HepG2 (cell line): ENCODE data around the gene CCDC74B. TPM values are rescaled to one million over a fixed set of nuclear protein-coding genes. Genes with fewer than 3 reads are reported as not detected.

Source experiments
- AGO2 ChIP-seq: fragments of 200-400 bp; formaldehyde crosslinking; optimal IDR thresholded peaks from 2 replicates; pipeline ENCODE3; 2017; ENCODE audit warnings: mild to moderate bottlenecking, low read depth, low read length, moderate library complexity
- AHDC1 ChIP-seq: sonication (generic); formaldehyde crosslinking; IDR thresholded peaks from 2 replicates; pipeline ENCODE4 v1.5.1; 2020; ENCODE audit warnings: mild to moderate bottlenecking, missing genetic modification reagents, borderline replicate concordance
- ARNTL ChIP-seq: sonication (generic); formaldehyde crosslinking; IDR thresholded peaks from 2 replicates; pipeline ENCODE4 v1.4.0; 2020; ENCODE audit warnings: mild to moderate bottlenecking, missing genetic modification reagents
- FOXP1 ChIP-seq, 2 experiments: fragments of 450-650 bp in 1 of 2; IDR thresholded peaks; 2 replicates each; pipeline ENCODE4 v1.6.1; 2017 to 2018; ENCODE audit warnings: antibody characterized with exemption in 1 of 2
- KLF6 ChIP-seq: IDR thresholded peaks from 2 replicates; pipeline ENCODE4 v1.8.0; 2016; ENCODE audit warnings: missing biosample characterization, missing genetic modification reagents
- MZF1 ChIP-seq: sonication (generic); formaldehyde crosslinking; IDR thresholded peaks from 2 replicates; pipeline ENCODE4 v1.8.1; 2023; ENCODE audit warnings: mild to moderate bottlenecking, missing genetic modification reagents, borderline replicate concordance
- NCOR1 ChIP-seq: fragments of 200-600 bp; sonication (generic); IDR thresholded peaks from 2 replicates; pipeline ENCODE4 v1.7.0; 2017; ENCODE audit warnings: antibody characterized with exemption, low read length, borderline replicate concordance
- SAP130 ChIP-seq: IDR thresholded peaks from 2 replicates; pipeline ENCODE4 v1.6.1; 2016; ENCODE audit warnings: low read depth
- SIN3A ChIP-seq: IDR thresholded peaks from 2 replicates; pipeline ENCODE4 v1.6.1; 2011; ENCODE audit warnings: low read depth, mild to moderate bottlenecking, control low read depth, low read length, borderline replicate concordance
- SRF ChIP-seq: IDR thresholded peaks from 2 replicates; pipeline ENCODE4 v1.6.1; 2011; ENCODE audit warnings: mild to moderate bottlenecking, low read depth, low read length, moderate library complexity
- TAF1 ChIP-seq: sonication (generic); formaldehyde crosslinking; IDR thresholded peaks from 2 replicates; pipeline ENCODE4 v1.4.0; 2020; ENCODE audit warnings: missing genetic modification reagents
- TBL1XR1 ChIP-seq: fragments of 150-350 bp; IDR thresholded peaks from 2 replicates; pipeline ENCODE4 v1.6.1; 2014; ENCODE audit warnings: borderline replicate concordance, low read length; ENCODE audit not compliant: partially characterized antibody
- TFDP2 ChIP-seq: sonication (generic); formaldehyde crosslinking; IDR thresholded peaks from 2 replicates; pipeline ENCODE4 v1.4.0; 2020; ENCODE audit warnings: missing genetic modification reagents
- USF2 ChIP-seq, 2 experiments: sonication (generic) in 1 of 2; formaldehyde crosslinking in 1 of 2; IDR thresholded peaks; 2 replicates each; pipeline versions ENCODE4 v1.5.1 to v1.6.1; 2011 to 2020; ENCODE audit warnings: borderline replicate concordance in 1 of 2, low read depth in 1 of 2, low read length in 1 of 2, mild to moderate bottlenecking in 1 of 2, missing genetic modification reagents in 1 of 2, moderate library complexity in 1 of 2
- ZFP36L2 ChIP-seq: sonication (generic); formaldehyde crosslinking; IDR thresholded peaks from 2 replicates; pipeline ENCODE4 v1.4.0; 2020; ENCODE audit warnings: missing genetic modification reagents
- polyA plus RNA-seq, 8 experiments: library from polyadenylated mRNA; depleted of rRNA in 3 of 8; stranded (reverse) in 7 of 8; unstranded in 1 of 8; fragments of >200 nt; fragmentation: Illumina TruSeq in 4 of 8; extraction: Trizol in 4 of 8; gene quantifications; 2 replicates each; pipeline versions ENCODE4 v1.2.1 to v1.2.3, GENCODE V29; 2011 to 2016; ENCODE audit warnings: low read depth in 4 of 8, missing spikeins in 1 of 8, mixed read lengths in 1 of 8; ENCODE audit not compliant: insufficient read depth in 1 of 8
- total RNA-seq, 5 experiments: library from RNA; depleted of rRNA; stranded (reverse); fragments of >200 nt; fragmentation: Illumina TruSeq; extraction: Trizol; gene quantifications; 2 replicates each; pipeline ENCODE4 v1.2.3, GENCODE V29; 2016; ENCODE audit warnings: low read depth in 1 of 5
- TF ChIP-seq, protein P1 (sequence below): sonication (generic); formaldehyde crosslinking; IDR thresholded peaks from 2 replicates; pipeline ENCODE4 v1.4.0; 2020; ENCODE audit warnings: missing genetic modification reagents, borderline replicate concordance
- TF ChIP-seq, protein P2 (sequence below): sonication (generic); formaldehyde crosslinking; IDR thresholded peaks from 2 replicates; pipeline ENCODE4 v1.5.0; 2020; ENCODE audit warnings: missing genetic modification reagents, mild to moderate bottlenecking, borderline replicate concordance

The CCDC74B gene
- total and polyA plus RNA-seq, 2 of the 13 experiments (the other 11 are each of a cell fraction or from before 2014, with no cell fraction given): 0.07 to 0.11 TPM

DNA sequence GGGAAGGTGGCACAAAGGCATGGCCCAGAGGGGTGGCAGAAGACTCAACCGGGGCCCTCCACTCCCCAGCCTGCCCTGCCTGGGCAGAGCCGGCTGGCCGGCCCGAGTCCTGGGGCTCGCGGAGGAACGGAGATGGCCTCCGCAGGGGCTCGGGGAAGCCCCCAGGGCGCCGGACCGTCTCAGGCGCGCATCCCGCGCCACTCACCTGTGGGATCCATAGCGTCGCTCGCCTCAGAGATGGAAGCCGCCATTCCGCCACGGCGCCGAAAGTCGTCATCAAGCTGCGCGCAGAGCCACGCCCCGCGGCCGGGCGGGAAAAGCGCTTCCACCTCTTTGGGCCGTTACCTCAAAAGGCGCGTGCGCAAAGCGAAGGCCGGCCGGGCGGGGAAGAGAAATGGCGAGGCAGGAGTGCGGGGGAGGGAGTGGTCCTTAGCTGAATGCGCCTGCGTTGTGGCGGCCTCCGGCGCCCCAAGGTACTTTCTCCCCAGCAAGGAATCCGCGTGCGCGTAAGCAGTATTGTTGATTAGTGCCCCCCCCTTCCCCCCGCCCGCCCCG, 36.5 kb upstream of the CCDC74B start, which contains the start of gene SMPD4 (continued):
- TF ChIP-seq SAP130 (peak; percentile 94), TBL1XR1 (no peak), NCOR1 (no peak), ZFP36L2 (CRISPR knock-in tag) (no peak), SIN3A (peak; percentile 30; the same call in 1 of the 2 replicates), KLF6 (CRISPR knock-in tag) (peak; percentile 83), TAF1 (CRISPR knock-in tag) (peak; percentile 90; the same call in 1 of the 2 replicates), AHDC1 (no peak), MZF1 (CRISPR knock-in tag) (no peak), ARNTL (CRISPR knock-in tag) (peak; percentile 32; the same call in 1 of the 2 replicates), AGO2 (peak; percentile 94), TFDP2 (CRISPR knock-in tag) (peak; percentile 100), SRF (peak; percentile 73; the same call in 1 of the 2 replicates), USF2 (IDR thresholded peaks at IDR 0.05; ENCODE audit: low read depth, low read length) (no peak), USF2 (CRISPR knock-in tag; IDR thresholded peaks at IDR 0.05; ENCODE audit: borderline replicate concordance) (peak; percentile 47; the same call in 1 of the 2 replicates), FOXP1 (IDR thresholded peaks at IDR 0.05) (no peak), FOXP1 (CRISPR knock-in tag; IDR thresholded peaks at IDR 0.05) (no peak)
- TF ChIP-seq, protein P1, sequence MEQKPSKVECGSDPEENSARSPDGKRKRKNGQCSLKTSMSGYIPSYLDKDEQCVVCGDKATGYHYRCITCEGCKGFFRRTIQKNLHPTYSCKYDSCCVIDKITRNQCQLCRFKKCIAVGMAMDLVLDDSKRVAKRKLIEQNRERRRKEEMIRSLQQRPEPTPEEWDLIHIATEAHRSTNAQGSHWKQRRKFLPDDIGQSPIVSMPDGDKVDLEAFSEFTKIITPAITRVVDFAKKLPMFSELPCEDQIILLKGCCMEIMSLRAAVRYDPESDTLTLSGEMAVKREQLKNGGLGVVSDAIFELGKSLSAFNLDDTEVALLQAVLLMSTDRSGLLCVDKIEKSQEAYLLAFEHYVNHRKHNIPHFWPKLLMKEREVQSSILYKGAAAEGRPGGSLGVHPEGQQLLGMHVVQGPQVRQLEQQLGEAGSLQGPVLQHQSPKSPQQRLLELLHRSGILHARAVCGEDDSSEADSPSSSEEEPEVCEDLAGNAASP: peak; percentile 73
- TF ChIP-seq, protein P2, sequence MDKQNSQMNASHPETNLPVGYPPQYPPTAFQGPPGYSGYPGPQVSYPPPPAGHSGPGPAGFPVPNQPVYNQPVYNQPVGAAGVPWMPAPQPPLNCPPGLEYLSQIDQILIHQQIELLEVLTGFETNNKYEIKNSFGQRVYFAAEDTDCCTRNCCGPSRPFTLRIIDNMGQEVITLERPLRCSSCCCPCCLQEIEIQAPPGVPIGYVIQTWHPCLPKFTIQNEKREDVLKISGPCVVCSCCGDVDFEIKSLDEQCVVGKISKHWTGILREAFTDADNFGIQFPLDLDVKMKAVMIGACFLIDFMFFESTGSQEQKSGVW (CRISPR knock-in tag): peak; percentile 86; the same call in 1 of the 2 replicates
